GM23248 (cell line): ENCODE measurements around the gene PVRIG.

Experiments
- EZH2 ChIP-seq: fragments of 200-600 bp; sonication (generic); IDR thresholded peaks from 2 replicates; pipeline ENCODE4 v1.6.1; 2018; ENCODE audit warnings: antibody characterized with exemption, mild to moderate bottlenecking; ENCODE audit not compliant: insufficient read depth, poor library complexity, severe bottlenecking
- EZH2phosphoT487 ChIP-seq: fragments of 200-600 bp; sonication (generic); IDR thresholded peaks from 2 replicates; pipeline ENCODE4 v1.6.1; 2018; ENCODE audit warnings: antibody characterized with exemption, moderate library complexity, mild to moderate bottlenecking, low read depth; ENCODE audit not compliant: insufficient read depth

DNA sequence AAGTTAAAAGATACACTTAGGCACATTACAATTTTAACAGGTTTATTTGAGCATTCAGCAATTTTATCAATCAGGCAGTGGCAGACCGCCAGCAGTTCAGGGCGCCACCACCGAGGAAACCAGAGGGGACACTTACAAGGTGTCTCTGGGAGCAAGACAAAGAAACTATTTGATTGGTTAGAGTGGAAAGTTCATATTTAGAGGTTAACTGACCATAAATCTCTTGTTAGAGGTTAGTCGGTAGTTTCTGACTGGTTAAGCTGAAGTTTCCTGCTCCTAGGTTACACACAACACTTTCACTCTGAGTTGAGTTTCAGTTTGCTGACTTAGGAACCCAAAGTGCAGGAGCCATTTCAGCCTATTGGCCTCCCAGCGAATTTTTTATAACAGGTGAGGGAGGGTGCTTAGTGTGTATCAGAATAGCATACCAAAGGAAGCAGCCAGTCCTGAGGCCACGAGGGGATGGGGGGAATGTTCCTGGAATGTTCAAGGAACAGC, 10.8 kb upstream of the PVRIG start:
- no peak for TF ChIP-seq EZH2phosphoT487
- no peak for TF ChIP-seq EZH2
